ENCODE results near the gene MYT1.

DNA sequence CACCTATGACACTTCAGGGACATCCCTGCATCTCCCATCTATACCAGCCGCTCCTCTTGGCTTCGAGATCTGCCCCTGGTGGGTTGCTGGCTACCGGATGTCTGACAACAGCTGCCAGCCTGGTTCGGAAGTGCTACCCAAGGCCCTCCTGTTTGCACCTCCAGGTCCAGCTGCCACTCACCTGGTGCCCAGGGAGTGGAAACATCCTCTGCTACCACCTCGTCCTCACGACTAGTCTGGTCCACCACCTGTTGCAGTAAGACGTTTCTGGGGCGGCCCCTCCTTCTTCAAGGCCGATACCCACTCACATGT, 83.0 kb downstream of the MYT1 start:
- TF ChIP-seq, protein P1, sequence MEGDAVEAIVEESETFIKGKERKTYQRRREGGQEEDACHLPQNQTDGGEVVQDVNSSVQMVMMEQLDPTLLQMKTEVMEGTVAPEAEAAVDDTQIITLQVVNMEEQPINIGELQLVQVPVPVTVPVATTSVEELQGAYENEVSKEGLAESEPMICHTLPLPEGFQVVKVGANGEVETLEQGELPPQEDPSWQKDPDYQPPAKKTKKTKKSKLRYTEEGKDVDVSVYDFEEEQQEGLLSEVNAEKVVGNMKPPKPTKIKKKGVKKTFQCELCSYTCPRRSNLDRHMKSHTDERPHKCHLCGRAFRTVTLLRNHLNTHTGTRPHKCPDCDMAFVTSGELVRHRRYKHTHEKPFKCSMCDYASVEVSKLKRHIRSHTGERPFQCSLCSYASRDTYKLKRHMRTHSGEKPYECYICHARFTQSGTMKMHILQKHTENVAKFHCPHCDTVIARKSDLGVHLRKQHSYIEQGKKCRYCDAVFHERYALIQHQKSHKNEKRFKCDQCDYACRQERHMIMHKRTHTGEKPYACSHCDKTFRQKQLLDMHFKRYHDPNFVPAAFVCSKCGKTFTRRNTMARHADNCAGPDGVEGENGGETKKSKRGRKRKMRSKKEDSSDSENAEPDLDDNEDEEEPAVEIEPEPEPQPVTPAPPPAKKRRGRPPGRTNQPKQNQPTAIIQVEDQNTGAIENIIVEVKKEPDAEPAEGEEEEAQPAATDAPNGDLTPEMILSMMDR (IDR thresholded peaks at IDR 0.05): no peak
- TF ChIP-seq POLR2A (IDR thresholded peaks at IDR 0.05): no peak
